PFSK-1 (cell line): ENCODE results near the gene IFIT5.

Experiments
- POLR2AphosphoS5 ChIP-seq: IDR thresholded peaks from 2 replicates; pipeline ENCODE4 v1.6.1; 2012; ENCODE audit warnings: low read depth, mild to moderate bottlenecking, control low read depth, low read length, moderate library complexity
- REST ChIP-seq, 2 experiments: IDR thresholded peaks; 2 replicates each; pipeline versions ENCODE4 v1.6.1 to v1.8.0; 2011 to 2012; ENCODE audit warnings: low read depth in 2 of 2, low read length in 2 of 2, control low read depth in 1 of 2, inconsistent platforms in 1 of 2, mild to moderate bottlenecking in 1 of 2, moderate library complexity in 1 of 2; ENCODE audit not compliant: insufficient read depth in 1 of 2
- TAF1 ChIP-seq: IDR thresholded peaks from 2 replicates; pipeline ENCODE4 v1.6.1; 2012; ENCODE audit warnings: low read length, control low read depth, borderline replicate concordance; ENCODE audit not compliant: insufficient read depth

DNA sequence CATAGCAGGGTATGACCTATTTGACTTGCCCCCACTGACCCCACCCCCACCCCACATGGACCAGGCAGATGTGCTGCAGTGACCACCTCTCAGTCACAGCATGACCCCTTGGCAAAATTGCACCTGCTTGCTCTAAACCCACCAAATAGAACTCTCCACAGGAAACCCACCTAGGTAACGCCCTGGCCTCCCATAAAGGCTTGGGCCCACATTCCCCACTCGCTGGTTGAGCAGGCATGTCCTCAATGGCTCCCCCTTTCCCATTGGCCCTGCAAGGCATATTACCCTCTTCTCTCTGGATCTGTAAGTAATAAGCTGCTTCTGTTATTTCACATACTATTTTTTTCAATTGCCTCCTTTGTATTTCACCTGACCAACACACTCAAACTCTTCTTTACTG lies 19.2 kb upstream of the IFIT5 start:
- TF ChIP-seq POLR2AphosphoS5 (no peak), TAF1 (no peak), REST (IDR thresholded peaks at IDR 0.05; ENCODE audit: insufficient read depth in 1 of 2, low read depth in 2 of 2, low read length in 2 of 2) (no peak)
